GM21576 (cell line): ENCODE data around the gene TMTC2.
"Not testable (repeated sequence)": the region's sequence is repeated elsewhere in the genome, so short reads cannot be mapped to it uniquely, and the experiment has no call there.

Source experiments
- ATAC-seq: cut with Tn5 transposase; IDR thresholded peaks from one replicate; pipeline ENCODE4 v1.9.1; 2021; ENCODE audit warnings: mild to moderate bottlenecking, moderate library complexity; ENCODE audit not compliant: unreplicated experiment

TMTC2 gene

DNA sequence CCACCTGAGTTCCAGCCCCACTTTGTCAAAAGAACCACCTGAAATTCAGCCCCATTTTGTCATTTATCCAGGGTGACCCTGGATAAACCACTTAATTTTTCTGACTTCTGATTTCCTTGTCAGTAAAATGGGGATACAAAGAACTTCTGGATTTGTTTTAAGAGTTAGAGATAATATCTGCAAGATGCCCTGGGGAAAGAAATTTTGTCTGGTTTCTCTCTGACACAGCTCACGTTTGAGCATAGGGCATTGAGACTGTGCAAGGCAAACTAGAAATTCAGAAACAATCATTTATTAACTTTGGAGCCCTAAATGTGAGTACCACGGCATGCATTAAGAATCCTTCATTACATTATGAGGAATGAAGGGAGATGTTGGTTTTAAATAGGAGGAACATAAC, 37.2 kb downstream of the TMTC2 start:
- no peak for ATAC-seq

DNA sequence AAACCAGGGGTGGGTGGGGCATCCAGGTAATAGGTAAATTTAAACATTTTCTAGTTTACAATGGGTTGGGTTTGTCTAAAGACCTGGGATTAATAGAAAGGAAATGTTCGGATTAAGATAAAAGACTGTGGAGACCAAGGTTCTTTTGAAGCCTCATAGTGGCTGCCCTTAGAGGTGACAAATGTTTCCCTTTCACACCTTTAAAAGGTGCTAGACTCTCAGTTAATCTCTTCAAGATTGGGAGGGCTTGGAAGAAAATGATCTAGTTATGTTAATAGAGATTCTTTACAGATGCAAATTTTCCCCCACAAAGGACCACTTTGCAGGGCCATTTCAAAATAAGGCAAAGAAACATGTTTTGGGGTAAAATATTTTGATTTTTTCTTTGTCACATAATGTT, 39.0 kb downstream of the TMTC2 start:
- ATAC-seq = no peak

DNA sequence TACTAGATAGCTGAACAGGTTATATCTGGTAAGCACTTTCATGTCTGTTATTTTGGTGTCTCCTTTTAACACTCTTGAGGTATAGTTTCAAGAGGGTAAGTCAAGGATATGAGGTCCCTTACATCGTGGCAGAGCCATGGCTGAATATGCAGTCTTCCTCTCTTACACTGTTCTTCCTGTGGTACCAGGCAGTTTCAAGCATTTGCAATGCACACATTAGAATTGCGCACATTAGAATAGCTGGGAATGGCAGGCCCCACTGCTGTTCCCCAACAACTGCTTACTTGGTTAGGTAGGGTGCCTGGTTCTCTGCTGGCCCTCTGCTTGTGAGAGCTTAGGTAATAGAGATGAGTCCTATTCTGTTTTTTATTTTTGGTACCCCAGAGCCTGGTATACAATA, 41.2 kb downstream of the TMTC2 start:
- no peak for ATAC-seq

DNA sequence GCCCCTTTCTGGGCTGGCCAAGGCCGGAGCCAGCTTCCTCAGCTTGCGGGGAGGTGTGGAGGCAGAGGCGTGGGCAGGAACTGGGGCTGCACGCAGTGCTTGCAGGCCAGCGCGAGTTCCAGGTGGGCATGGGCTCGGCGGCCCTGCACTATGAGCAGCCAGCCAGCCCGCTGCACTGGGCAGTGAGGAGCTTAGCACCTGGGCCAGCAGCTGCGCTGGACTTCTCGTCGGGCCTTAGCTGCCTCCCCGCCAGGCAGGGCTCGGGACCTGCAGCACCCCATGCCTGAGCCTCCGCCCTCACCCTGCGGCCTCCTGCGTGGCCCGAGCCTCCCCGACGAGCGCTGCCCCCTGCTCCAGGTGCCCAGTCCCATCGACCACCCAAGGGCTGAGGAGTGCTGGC, 42.0 kb downstream of the TMTC2 start:
- ATAC-seq = no peak

DNA sequence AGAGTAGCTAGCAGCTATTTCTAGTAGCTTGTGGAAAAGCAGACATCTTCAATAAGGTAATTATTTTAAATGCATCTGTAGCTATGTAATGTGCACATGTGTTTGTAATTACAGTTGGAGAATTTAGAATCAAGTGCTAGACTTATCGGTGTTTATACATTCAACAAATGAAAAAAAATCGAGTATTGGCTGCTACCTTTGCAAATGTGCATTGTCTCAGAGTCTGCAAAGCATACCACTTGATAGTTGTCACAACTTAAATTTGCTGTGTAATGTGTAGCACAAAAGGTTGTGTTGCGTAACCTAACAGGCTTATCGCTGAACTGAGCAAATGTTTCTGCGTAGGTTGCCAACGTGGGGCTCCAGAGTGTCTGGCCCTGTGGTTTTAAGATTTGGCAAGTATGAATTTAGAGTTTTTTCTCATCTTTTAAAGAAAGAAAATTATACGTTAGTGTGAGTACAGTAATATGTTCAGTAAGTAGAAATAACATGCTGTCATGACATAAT, 44.3 kb downstream of the TMTC2 start:
- ATAC-seq = no peak

DNA sequence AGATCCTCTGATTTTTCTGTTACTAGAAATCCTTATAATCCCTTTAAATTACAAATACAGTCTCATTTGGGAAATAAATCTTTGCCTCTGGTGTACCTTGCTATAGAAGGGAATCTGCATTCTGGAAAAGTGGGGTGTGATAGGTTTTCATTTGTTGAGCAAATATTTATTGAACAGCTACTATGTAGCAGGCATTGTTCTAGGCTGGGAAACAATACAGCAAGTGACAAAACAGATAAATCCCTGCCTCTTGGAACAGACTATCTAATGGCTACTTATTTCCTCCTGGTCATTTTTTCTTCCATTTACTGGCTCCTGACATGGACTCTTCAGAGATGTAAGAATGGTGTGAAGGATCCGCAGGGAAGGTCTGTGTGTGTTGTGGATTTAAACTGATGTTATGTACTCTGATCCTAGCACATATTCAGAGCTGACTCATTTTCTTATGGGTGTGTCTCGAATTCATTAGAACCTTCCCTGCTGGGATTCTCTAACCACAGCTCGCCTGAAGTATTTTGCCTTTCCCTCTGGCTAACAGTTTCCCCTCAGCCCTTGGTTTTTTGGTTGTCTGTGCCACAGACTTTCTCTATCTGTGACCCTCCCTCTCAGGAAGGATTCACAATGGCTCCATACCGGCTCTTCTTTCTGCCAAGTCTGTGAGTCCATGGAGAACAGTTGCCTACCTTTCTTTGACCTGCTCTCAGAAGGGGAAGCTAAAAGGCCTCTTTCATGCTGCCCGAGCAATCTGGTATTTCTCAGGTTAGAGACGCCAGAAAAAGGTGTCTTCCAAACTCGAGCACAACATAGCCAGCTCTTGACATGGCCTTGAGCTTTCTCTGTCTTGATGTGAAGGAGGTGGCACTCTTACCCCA, 53.7 kb downstream of the TMTC2 start:
- no peak for ATAC-seq

DNA sequence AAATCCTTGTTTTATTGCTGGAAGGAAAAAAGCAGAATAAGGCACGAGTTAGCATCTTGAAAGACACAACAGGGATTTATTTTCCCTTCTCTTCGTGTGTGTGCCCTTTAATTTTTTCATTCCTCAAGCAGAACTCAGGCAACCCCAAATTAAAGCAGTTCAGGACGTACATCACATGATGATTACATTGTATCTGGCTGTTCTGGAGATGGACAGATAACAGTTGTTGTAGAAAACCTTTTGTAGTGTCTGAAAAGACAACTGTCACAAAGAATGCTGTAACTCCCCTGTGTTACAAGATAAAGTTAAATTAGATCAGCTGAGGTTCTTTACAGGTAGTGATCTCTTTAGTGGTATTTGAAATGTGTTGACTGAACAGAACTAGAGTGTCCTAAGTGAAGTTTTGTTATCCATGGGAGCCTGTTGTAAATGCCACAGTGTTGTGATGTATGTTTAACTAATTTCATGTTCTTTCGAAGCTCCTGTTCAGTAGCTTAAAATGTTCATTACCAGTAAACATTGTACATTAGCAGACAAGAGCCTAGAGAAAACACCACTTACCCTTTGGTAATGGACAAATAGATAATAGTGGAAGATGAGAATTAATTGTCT, 58.5 kb downstream of the TMTC2 start:
- no peak for ATAC-seq

DNA sequence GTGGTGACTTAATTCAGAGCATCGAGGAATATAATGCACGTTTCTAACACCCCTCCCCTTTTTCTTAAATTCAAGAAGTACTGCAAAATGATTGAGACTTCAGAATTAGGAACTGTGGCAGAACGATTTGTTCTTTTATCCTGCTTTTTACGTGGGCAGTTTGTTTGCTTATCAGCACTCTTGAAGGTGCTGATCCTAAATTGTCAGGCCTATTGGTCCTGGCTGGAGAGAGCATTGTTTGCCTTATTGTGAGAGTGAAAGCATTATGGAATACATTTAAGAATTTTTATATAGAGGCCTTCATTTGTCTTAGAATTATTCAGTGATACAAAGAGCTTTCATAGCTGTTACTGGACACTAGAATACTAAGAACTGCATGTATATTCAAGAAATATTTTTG, 59.1 kb downstream of the TMTC2 start:
- no peak for ATAC-seq

DNA sequence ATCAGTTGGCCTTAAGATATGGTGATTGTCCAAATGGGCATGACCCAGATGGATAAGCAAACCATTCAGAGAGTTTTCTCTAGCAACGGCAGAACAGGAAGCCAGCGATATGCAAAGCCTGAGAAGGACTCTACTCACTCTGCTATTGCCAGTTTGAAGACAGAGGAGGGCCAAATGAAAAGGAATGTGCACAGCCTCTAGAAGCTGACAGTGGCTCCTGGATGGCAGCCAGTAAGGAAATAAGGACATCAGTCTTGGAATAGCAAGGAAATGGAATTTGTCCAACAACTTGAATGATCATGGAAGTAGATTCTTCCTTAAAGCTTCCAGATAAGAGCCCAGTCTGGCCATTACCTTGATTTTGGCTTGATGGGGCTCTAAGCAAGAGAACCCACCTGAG, 60.0 kb downstream of the TMTC2 start:
- no peak for ATAC-seq

DNA sequence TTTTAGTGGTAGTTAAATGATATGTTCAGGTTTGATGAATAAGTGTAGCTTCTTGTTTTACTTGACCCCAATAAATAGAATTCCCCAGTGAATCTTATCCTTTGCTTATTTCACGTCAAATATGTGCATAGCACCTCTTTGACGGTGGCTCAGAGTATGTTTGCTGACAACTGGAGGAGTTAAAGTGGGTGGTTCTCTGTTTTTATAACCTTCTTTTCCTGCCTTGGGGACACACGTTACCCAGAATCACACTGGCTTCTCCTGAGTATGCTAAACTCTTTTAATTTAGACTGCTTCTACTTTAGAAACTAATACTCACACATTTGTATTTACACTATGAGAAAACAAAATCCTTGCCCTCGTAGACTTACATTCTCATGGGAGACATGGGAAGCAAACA, 62.3 kb downstream of the TMTC2 start:
- ATAC-seq = no peak

DNA sequence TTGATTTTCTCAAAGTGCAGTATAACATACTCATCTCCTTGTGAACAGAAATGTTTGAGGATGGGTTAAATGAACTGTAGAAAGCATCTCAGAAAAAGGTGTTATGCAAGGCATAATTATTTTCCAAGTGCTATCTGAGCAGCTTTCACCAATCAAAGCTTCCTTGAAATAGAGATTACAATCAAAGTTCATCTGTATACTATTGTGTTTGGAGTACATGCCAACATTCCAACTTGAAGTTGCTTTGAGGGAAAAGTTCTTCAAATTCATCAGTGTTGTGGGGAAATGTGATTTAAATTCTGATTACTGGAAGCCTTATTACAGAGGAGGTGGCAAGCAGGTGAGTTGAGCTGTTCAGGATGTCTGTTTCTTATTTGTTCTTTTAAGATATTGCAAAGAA, 68.2 kb downstream of the TMTC2 start:
- no peak for ATAC-seq

DNA sequence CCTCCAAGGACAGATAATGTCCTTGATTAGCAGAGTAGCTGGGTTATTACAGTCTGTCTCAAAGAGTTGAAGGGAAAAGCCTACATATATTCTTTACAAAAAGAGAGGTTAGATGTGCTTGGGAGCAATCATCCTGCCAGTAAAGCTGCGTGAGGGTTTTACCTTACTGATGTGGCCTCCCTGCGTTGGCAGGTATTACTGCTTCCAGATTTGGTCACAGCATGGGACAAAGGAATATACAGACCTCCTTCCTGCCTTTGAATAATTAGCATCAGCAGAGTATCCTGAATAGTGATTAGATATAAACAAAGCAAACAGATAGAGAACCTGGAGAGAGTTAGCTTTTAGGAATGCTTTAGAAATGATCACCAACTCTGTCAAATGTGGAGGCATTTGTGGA, 69.6 kb downstream of the TMTC2 start:
- ATAC-seq = no peak

DNA sequence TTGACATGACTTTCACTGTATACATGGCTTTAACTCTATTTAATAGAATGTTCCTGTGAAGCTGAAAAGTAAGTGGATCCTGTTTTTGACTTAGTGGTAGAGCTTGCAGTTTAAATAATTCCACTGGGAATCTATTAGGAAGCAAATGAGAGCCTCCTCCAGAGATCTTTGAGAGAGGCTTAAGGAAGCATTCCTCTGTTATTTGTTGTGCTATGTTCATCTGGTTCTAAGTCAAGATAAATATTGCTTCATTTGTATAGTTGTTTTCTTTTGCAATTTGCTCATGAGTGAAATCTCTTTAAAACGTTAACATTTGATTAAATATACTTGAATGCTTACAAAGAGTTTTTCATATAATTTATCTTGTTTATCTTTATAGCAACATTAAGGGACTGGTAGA, 70.4 kb downstream of the TMTC2 start:
- no peak for ATAC-seq

DNA sequence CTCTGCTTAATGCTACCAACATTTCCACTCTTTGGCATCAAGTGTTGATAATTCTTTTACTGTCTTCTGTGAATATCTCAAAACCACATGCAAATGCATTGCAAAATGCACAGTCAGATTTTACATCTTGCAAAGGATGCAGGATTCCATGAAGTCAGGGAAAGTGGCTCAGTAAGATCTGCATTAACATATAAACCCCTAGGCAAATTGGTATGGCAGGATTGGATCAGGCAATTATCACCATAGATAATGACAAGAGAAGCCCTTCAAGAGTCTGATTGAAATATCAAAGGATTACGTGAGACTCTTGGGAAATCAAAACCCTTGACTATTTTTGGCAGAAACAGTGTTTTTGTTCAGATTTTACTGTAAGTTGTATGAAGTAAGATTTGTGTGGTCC, 71.0 kb downstream of the TMTC2 start:
- no peak for ATAC-seq

DNA sequence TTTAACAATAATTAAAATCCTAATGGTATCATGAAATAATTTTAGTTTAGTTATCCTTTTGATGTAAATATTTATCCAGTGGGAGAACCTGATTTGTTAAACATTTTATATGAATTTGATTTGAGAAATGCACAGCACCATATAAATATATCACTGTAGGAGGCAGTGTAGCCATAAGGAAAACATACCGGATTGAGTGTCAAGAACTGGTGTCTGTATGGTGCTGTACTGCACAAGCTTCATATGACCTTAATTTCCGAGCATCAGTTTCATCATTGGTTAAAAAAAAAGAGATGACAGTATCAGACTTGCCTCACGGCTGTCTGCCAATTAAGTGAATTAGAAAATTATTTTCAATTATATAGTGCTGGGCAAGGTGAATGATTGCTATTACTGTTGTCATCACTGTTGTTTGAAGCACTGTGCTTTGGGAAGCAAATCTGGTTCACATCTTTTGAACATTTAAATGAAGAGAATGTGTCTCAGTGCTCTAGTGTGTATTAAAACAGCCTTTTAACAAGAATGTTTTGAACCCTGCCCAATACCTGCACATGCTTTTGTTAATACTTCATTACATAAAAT, 72.1 kb downstream of the TMTC2 start:
- no peak for ATAC-seq

DNA sequence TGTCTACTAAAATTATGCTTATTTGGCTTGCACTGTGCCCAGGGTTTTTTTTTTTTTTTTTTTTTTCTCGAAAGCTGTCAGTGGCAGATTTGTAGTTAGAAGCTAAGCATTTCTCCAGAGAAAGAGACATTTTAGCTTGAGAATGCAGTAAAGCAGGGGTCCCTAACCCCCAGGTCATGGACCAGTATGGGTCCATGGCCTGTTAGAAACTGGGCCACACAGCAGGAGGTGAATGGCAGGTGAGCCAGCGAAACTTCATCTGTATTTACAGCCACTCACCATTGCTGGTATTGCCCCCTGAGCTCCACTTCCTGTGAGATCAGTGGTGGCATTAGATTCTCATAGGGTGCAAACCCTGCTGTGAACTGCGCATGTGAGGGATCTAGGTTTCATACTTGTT, 73.7 kb downstream of the TMTC2 start:
- ATAC-seq = no peak

DNA sequence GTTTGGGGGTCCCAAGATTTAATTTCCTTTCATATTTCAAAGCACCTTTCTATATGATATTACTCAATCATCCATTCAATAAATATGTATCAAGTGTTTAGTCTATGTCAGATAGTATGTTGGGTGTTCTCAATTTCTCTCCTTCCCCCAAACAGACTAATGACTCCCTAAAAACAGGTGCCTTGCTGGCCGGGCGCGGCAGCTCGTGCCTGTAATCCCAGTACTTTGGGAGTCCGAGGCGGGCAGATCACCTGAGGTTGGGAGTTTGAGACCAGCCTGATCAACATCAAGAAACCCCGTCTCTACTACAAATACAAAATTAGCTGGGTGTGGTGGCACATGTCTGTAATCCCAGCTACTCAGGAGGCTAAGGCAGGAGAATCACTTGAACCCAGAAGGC, 78.5 kb downstream of the TMTC2 start:
- ATAC-seq = not testable (repeated sequence)

DNA sequence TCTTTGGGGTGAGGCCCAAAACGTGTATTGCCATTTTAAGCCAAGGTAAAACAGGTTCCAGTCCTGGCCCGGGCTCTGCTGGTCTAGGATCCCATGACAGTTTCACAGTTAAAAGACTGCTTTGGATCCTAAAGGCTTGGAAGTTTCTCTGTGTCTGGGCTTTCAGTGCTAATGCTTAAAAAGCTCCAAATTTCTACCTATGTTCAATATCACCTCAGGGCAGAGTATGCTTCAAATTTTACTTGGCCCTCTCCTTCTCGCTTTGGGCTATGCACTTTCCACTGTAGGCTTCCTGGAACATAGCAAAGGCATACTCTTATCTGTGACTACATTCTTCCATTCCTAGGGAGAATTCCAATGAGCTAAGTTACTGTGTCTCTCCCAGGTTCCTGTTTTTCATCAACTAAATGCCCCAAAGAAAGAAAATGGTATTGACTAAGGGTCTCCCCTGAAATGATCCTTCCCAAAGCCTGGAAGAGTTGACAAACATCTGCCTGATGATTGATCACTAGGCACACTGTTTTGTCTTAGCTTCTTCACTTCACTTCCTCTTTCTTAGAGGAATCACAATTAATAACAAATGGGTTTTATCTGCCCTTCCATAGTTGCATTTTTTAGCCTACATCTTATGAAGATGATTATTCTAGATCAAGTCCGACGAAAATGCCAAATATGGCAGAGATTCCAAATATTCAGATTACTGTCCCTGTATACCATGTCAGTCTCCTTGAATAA, 79.4 kb downstream of the TMTC2 start:
- no peak for ATAC-seq

DNA sequence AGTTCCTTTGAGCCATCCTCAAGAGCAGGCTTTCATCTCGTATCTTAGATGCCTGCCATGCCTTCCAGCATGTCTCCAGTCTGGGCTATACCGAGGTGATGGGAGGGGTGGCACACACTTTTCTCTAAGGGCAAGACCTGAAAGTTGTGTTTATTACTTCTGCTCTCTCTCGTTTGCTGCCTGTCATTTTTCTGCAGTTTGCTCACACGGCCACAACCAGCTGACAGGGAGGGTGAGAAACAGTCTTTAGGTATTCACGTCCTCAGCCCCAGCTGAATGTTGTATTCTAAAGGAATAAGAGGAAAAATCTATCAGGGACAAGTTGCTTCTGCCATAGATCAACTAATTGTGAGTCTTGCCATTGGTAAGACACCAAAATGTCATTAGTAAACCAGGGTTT, 88.0 kb downstream of the TMTC2 start:
- no peak for ATAC-seq

DNA sequence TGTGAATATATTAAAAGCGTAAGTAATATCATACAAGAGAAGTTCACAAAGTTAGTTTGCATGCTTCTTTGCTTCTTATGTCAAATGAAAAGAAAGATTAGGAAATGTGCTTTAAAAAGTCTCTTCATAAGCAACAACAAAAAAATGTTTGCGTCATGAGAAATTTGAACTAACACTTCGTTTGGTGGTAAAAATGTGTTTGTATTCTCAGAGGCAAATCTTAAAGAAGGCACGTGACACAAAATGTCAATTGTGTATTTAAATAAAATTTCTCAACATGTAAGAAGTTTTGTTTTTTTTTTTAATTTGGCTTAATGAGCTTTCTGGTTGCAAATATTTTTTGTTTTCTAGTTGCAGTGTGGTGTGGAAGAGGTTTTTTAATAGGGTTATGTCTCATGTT, 93.8 kb downstream of the TMTC2 start:
- ATAC-seq = no peak

DNA sequence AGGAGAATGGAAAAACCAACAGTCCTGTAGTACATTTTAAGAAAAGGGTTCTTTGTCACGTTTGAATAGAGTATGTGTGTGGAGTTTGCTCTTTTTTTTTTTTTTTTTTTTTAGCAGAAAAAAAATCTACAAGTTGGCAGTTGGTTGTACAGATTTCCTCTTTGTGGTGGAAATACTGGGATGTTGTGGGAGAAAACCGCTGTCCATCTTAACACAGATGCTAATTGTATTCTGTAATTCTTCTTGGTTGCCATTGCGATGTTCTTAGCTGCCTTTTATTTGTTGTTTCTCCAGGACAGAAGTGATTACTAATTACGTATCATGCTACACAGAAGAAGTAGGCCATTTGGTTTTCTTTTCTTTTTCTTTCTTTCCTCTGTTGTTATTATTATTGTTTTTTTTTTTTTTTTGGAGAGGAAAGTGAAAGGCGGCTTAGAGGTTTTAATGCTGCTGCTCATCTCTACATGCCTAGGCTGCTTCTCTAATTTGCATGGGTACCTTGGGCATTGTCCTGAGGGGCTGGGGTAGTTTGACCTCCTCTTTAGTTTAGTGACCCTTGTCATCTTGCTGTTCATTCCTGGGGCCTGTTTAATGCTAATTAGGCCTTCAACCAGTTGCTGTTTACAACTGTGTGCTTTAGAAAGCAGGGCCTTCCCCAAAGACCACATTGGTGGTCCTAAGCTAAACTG, 94.7 kb downstream of the TMTC2 start:
- ATAC-seq = no peak
